GM21717 (cell line): ENCODE results near the gene TSC2.
A peak's percentile ranks its signal among the peaks of the same experiment; 100 is the strongest.

ENCODE experiments used
- ATAC-seq: cut with Tn5 transposase; IDR thresholded peaks from one replicate; pipeline ENCODE4 v1.9.1; 2021; ENCODE audit warnings: mild to moderate bottlenecking, moderate library complexity; ENCODE audit not compliant: unreplicated experiment

The TSC2 gene

DNA sequence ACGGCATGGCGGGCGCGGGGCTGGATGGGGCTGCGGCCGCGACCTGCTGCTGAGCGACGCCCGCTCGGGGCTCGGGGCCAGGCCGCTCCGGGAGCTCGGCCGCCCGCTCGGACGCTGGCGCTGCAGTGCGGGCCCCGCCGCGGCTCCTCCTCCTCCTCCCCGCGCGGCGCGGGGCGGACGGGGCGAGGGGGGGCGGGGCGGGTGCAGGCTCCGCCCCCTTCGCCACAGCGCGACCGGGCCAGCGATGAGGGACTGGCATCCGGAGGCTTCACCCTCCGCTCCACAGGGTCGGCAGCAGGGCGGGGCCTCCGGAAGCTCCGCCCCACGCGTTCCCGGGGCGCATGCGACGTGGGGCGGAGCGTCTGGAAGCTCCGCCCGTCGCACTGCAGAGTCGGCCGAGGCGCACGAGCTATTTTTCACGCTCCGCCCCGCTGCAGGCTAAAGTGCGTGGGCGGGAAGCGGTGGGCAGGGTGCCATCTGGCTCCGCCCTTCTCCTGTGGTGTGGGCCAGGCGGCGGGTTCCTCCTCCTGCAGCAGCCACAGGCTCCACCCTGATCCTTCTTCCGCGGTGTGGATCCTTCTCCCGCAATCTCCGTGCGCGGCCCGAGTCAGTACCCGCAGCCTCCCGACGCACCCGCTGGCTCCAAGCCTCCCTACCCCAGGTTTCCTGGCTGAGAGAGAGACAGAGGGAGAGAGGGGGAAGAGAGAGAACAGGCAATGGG lies 88.1 kb downstream of the TSC2 start, which contains the start of gene PKD1:
PKD1 (minus strand) TSS at position 129 of the 721 bp plus-strand sequence. CDS start 209 bp downstream, outside the sequence.
- ATAC-seq = peak; percentile 41
